ENCODE results near the gene NES. TPM values are rescaled to one million over a fixed set of nuclear protein-coding genes. Genes with fewer than 3 reads are reported as not detected.

NES gene
- total RNA-seq, 4 donors from 2014 or later: 3.5 to 8.0 (median 5.4) TPM

- H3K27me3 ChIP-seq: peaks cover 0 to 60% (median 0%) of the 10 kb centered on the region in 4 donors
- DNase-seq: no peak
- H3K4me3 ChIP-seq: no peak overlapping the region
- peak overlapping the region; percentile 51 to 89 (median 84) for H3K27ac ChIP-seq
- intact Hi-C loops (cut with DNase I): loop anchor here (5.0 kb wide), 1 partner anchor 33 kb away; the partner anchor contains the start of genes ISG20L2 and METTL25B
- H3K36me3 ChIP-seq: peaks cover 0 to 12% (median 0%) of the 10 kb centered on the region in 3 donors
- TF ChIP-seq CTCF (IDR thresholded peaks at IDR 0.05): peak in 2 of 6 experiments; percentile 23 to 31
- TF ChIP-seq POLR2A (IDR thresholded peaks at IDR 0.05): no peak
- no peaks in the 10 kb centered on the region for H3K9me3 ChIP-seq
- WGBS, 2 donors: 55 to 67% methylated on average over 8 to 9 of the region's 12 CpGs
- H3K4me1 ChIP-seq: peaks cover 34 to 74% (median 53%) of the 10 kb centered on the region in 3 donors
Measured at GRCh38 chr1:156693848-156694689, 16.9 kb upstream of the NES start.

- H3K4me1 ChIP-seq: peaks cover 34 to 78% (median 55%) of the 10 kb centered on the region in 3 donors
- H3K9me3 ChIP-seq: no peaks in the 10 kb centered on the region
- WGBS, 2 donors: 41 to 59% methylated on average over 13 of the region's 16 CpGs
- DNase-seq: no peak
- H3K27ac ChIP-seq: peak overlapping the region; percentile 68 to 89 (median 84)
- H3K4me3 ChIP-seq: no peak overlapping the region
- TF ChIP-seq CTCF (IDR thresholded peaks at IDR 0.05) (no peak), POLR2A (IDR thresholded peaks at IDR 0.05) (no peak)
- intact Hi-C loops (cut with DNase I): loop anchor here (5.0 kb wide), 1 partner anchor 34 kb away; the partner anchor contains the start of genes ISG20L2 and METTL25B
- H3K36me3 ChIP-seq: peaks cover 0 to 3% (median 0%) of the 10 kb centered on the region in 3 donors
- H3K27me3 ChIP-seq: peaks cover 0 to 62% (median 0%) of the 10 kb centered on the region in 4 donors
Measured at GRCh38 chr1:156692925-156693847, 16.0 kb upstream of the NES start.

GRCh38 chr1:156692441-156692924 lies 15.3 kb upstream of the NES start:
- peak overlapping the region; percentile 68 to 89 (median 84) for H3K27ac ChIP-seq

More at GRCh38 chr1:156692441-156692924, 15.3 kb upstream of the NES start:
- Histone ChIP-seq H3K27me3 (peaks cover 0 to 65% (median 0%) of the 10 kb centered on the region in 4 donors), H3K4me1 (peaks cover 34 to 71% (median 55%) of the 10 kb centered on the region in 3 donors), H3K4me3 (peak overlapping the region in 1 of 4 donors; percentile 10), H3K9me3 (no peaks in the 10 kb centered on the region), H3K36me3 (no peaks in the 10 kb centered on the region)
- intact Hi-C loops (cut with DNase I): loop anchor here (5.0 kb wide), 1 partner anchor 35 kb away; the partner anchor contains the start of genes ISG20L2 and METTL25B
- no peak for DNase-seq
- no peak for TF ChIP-seq CTCF (IDR thresholded peaks at IDR 0.05)
- no peak for TF ChIP-seq POLR2A (IDR thresholded peaks at IDR 0.05)
- WGBS, 2 donors: 11% methylated on average over 7 to 8 of the region's 13 CpGs
